ENCODE measurements around the gene SAP130.
A peak's percentile ranks its signal among the peaks of the same experiment; 100 is the strongest.
"Not testable (repeated sequence)": the region's sequence is repeated elsewhere in the genome, so short reads cannot be mapped to it uniquely, and the experiment has no call there.

SAP130 gene

GRCh38 chr2:127945281-127945680 is 82.6 kb downstream of the SAP130 start:
- no peak for DNase-seq

DNA sequence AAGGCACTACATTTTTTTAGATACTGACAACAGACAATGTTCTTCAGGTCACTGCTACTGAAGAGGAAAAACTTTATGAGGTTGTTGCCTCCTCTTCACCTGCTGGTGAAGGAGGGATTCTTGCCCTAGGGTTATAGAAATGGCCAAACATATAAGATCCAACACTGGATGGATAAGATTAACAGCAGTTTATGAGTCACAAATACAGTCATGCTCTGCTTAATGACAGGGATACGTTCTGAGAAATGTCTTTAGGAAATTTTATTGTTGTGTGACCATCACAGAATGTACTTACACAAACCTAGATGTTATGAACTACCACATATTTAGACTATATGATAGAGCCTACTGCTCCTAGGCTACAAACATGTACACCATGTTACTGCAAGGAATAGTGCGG is 84.7 kb downstream of the SAP130 start:
- no peak for DNase-seq

DNA sequence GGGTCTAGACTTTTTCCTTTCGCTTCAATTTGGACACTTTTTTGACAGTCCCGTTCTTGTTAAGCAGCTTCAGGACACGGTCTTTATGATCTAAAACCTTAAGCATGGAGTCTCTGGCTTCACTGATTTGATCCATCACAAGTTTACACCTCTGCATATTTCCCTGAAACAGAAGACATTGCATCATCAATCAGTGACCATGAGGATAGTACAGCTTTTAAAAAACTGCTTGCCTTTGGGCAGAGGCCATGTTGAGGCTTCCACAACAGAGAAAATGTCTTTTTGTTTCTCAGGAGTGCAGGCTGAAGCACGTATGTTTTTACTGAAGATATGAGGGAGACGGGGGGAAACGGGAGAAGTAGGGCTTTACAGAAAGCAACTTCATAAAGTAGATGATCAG is 85.9 kb downstream of the SAP130 start:
- DNase-seq = no peak

DNA sequence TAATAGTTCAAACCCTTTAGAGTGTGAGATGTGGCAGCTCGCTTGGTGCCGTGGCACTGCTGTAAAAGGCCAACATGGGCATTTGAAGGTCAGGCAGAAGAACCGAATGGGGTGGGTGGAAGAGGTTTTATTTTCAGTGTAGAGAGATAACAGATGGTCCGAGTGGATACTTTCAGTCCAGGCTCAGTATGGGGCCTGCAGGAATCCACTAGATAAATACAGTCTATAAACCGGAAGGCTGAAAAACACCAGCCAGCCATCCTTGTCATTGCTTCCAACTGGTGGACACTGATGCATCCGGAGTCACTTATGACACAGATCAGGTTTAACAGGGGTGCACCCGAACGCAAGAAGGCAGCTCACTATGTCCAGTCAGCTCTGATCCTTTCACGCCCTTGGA is 86.4 kb downstream of the SAP130 start:
- DNase-seq = no peak

GRCh38 chr2:127940641-127941040 is 87.2 kb downstream of the SAP130 start:
- no peak for DNase-seq

GRCh38 chr2:127935337-127935736 is 92.5 kb downstream of the SAP130 start:
- DNase-seq = no peak

DNA sequence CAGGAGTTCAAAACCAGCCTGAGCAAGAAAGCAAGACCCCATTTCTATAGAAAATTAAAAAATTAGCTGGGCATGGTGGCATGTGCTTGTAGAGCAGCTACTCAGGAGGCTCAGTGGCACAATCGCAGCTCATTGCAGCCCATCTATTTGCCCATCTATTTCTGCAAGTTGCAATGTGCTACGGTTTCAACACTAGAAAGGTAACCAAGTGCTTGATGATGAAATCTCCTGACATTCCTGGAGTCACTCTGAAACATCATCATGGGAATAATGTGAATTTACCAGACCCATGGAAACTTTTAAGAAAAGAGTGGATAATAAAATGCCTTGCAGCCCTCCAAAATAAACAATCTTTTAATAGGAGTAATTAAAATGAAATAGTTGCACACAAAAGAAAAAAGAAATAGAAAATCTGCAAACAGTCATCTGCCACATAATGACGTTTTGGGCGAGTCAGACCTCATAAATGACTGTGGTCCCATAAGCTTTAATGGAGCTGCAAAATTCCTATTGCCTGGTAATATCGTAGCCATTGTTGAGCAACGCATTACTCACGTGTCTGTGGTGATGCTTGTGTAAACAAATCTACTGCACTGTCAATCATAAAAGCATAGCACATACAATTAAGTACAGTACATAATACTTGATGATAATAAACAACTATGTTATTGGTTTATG is 95.5 kb downstream of the SAP130 start:
- no peak for DNase-seq

DNA sequence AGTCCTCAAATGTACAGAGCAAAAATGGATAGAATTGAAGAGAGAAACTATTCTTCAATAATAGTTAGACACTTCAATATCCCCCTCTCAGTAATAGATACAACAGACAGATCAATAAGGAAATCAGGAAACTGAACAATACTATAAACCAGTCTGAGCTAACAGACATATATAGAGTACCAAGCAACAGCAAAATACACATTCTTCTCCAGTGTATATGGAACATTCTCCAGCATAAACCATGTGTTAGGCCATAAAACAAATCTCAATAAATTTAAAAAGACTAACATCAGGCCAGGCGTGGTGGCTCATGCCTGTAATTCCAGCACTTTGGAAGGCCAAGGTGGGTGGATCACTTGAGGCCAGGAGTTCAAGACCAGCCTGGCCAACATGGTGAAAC is 98.4 kb downstream of the SAP130 start:
- no peak for DNase-seq

- no peak for DNase-seq
Measured at GRCh38 chr2:127927384-127927783, 100.5 kb downstream of the SAP130 start.

- DNase-seq = no peak
Measured at GRCh38 chr2:127917916-127918315, 109.9 kb downstream of the SAP130 start.

DNA sequence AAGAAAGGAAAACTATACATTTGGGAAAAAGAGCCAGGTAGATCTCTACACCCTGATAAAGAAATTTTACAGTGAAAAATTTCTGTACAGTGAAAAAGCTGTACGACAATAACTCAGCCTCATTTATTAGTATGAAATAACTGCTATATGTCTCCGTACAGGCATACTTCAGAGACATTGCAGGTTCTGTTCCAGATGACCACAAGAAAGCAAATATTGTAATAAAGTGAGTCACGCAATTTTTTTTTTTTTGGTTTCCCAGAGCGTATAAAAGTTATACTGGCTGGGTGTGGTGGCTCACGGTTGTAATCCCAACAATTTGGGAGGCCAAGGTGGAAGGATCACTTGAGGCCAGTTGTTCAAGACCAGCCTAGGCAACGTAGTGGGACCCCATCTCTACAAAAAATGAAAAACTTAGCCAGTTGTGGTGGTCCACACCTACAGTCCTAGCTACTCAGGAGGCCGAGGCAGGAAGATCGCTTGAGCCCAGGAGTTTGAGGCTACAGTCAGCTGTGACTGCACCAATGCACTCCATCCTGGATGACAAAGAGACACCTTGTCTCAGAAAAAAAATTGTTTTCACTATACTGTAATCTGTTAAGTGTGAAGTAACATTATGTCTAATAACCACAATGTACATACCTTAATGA is 113.9 kb downstream of the SAP130 start:
- no peak for DNase-seq

GRCh38 chr2:127911737-127912136 is 116.1 kb downstream of the SAP130 start:
- no peak for DNase-seq

- DNase-seq = no peak
Measured at GRCh38 chr2:127910415-127910814, 117.4 kb downstream of the SAP130 start.

DNA sequence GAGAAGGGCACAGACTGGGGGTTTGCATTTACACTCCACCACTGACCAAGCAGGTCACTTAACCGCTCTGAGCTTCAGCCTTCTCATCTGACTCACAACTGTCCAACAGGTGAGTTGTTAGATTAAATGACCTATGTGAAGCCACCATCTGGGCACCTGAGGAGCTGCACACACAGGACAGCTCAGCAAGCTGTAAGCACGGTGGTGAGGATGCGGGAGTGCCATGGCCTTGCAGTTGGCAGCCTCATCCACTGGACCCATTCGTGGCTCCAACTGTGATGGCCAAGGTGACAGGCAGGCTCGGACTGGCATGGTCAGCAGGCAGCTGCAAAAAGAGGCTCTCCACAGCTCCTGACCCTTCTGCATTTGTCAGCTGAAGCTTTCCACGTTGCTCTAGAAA is 118.8 kb downstream of the SAP130 start:
- DNase-seq = no peak

GRCh38 chr2:127907733-127908400 is 120.0 kb downstream of the SAP130 start:
- not testable (repeated sequence) for DNase-seq

DNA sequence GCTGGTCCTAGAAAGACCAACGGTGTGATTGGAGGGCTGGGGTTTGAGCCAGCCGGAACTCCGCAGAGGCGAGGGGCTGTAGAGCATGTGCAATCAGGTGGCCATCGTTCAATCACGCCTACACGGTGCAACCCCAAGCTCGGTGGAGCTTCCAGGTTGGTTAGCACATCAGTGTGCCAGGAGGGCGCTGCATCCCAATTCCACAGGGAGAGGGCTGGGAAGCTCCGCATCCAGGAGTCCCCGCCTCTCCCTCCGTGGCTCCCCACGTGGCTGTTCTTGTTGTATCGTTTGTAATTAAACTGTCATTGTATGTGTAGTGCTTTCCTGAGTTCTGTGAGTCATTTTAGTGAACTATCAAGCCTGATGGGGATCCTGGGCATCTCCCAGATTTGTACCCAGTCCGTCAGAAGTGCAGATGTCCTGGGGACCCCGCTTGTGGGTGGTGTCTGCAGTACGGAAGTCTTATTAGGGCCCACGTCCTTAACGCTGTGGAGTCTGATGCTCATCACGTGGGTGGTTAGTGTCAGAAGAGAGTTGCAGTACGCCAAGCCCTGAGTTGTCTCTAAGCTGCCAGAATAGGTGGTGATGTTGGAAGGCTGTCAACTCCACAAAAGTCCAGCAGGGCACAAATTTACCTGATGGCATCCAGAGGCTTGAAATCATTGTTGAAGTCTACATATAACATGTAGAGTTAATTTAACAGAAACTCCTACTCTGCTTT is 121.5 kb downstream of the SAP130 start:
- DNase-seq = no peak

DNA sequence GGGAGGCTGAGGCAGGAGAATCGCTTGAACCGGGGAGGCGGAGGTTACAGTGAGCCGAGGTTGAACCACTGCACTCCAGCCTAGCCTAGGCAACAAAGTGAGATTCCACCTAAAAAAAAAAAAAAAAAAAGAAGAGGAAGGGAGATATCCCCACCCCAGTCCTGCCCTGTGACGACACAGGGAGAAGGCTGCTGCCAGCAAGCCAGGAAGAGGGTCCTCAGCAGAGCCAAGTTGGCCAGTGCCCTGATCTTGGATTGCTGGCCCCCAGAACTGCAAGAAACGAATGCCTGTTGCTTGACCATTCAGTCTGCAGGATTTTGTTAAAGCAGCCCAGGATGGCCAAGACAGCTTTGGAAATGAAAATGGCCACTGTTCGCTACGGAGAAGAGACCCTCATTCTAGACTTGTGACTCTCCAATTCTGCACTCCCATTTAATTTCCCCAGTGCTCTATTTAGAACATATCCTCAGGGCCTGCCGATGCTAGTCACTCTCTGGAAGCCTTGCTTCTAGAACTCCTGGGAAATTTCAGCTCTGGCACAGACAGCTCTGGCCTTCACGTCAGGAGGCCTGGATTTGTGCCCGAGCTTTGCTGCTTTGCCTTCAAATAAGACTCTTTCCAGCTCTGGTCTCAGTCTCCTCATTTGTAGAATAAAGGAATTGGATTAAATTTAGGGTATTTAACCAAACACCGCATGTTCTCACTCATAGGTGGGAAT is 126.4 kb downstream of the SAP130 start:
- DNase-seq = peak; percentile 28

DNA sequence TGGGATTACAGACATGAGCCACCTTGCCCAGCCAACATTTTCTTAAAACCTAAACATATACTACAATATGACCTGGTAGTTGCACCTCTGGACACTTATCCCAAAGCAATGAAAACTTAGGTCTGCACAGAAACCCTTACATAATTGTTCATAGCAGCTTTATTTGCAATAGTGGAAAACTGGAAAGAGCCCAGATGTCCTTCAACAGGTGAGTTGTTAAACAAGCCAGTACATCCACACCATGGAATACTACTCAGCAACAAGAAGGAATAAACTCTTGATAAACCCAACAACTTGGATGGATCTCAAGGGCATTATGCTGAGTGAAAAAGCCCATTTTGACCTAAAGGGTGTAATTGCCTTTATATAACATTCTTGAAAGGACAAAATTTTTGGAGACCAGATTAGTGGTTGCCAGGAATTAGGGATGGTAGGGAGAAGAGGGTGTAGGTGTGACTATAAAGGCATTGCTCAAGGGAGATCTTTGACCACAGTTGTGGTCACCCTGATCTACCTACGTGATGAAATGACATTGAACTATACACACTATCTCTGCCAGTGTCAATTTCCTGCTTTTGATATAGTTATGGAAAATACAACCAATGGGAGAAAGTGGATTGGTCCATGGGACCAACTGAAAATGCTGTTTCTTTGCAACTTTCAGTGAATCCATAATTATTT is 130.2 kb downstream of the SAP130 start:
- no peak for DNase-seq

DNA sequence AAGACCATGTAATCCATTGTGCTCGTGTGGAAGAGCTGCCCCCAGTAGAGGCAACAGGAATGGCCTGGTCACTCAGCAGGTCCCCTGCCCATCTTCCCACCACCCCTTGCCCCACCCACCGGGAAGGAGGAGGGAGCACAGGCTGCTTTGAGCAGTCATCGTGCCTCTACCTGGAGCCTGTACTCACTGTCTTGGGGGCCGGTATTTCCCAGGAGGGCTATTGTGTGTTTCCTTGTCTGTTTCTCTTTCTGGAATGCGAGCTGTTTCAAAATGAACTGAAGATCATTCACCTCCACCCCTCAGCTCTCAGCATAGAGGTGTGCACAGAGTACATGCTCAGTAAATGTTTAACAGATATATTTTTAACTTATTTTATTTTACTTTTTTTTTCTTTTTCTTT is 134.4 kb downstream of the SAP130 start:
- no peak for DNase-seq

DNA sequence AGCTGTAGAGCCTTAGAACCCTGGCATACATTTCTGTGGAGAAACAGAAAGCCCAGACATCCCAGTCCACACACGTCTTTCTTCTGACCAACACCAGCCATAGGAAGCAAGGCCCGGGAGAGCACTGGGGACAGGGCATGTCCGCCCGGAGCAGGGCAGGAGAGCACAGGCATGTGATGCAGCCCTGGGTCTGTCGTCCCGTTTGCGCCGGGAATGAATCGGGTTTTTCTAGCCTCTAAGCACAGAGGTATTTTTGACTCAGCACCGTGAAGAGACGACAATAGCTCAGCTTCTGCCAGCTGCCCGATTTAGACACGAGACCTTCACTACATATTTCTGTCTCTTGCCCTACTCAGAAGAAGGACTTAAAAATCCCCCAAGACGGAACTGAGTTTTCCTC is 134.8 kb downstream of the SAP130 start:
- no peak for DNase-seq

DNA sequence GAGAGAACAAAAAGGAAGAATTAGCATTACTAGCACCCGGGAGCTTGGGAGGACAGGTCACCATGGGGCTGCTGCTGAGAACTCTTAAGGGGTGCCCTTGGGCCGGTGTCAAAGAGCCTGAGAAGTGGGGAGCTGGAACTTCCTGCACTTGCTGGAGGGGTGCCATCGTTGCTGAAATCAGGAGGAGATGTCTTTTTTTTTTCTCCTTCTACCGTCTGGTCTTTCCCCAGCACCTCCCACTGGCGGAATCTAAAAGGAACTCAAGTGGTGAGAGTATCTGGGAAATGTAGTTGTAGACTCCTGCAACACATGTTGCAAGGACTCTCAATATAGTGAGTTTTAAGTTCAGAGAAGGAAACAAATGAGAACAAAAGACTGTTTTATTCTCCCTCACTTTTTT is 136.0 kb downstream of the SAP130 start:
- no peak for DNase-seq

Data from right hindlimb (tissue), 1 donor.